NCI-H146 treated with DMSO at 0.1 percent for 48 hours (cell line): ENCODE results near the gene DHCR7.

Source experiments
- DNase-seq: peaks from one replicate; lab custom pipeline; 2025; ENCODE audit not compliant: unreplicated experiment; lab: John Stamatoyannopoulos, UW

DHCR7 gene, protein sequence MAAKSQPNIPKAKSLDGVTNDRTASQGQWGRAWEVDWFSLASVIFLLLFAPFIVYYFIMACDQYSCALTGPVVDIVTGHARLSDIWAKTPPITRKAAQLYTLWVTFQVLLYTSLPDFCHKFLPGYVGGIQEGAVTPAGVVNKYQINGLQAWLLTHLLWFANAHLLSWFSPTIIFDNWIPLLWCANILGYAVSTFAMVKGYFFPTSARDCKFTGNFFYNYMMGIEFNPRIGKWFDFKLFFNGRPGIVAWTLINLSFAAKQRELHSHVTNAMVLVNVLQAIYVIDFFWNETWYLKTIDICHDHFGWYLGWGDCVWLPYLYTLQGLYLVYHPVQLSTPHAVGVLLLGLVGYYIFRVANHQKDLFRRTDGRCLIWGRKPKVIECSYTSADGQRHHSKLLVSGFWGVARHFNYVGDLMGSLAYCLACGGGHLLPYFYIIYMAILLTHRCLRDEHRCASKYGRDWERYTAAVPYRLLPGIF

DNA sequence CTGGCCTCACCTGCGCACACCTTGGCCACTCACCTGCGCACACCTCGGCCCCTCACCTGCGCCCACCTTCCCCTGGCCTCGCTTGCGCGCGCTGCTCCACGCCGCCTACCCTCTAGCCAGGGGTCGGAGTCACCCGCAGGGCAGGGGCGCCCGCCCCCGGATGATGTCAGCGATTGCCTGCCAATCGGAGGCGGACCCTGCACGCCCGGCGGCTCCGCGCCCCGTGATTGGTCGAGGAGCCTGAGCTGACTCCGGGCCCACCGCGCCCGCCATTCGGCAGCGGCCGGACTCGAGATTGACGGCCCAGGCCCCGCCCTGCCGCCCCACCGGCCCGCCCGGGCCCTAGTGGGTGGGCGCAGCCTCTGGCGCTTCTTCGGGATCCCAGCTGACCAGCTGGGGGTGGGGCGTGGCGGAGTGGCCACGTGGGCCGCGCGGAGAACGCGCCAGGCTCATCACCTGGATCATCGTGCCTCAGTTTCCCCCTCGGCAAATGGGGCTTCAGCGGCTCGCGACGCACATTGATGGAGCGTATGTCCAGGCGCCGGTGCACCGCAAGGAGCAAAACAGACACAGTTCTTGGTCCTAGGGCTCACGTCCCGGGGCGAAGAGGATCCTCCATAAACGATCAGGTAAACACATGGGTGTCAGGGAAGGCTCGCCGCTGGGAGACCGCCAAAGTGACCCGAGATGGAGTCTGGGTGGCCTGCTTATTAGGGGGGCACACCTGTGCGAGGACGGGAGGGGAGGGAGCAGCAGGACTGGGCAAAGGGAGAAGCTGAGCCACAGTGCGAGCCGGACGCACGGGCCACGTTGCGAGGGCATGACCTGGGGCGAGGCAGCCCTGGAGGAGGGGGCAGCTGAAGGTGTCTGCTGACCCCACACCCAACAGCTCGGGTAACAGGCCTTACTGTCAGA lies at the start of gene DHCR7:
Gene DHCR7, minus strand, starts transcription at position 137 of the 915 bp plus-strand sequence. CDS start 3,441 bp downstream, outside the sequence.
- DNase-seq: peak; percentile 90

DNA sequence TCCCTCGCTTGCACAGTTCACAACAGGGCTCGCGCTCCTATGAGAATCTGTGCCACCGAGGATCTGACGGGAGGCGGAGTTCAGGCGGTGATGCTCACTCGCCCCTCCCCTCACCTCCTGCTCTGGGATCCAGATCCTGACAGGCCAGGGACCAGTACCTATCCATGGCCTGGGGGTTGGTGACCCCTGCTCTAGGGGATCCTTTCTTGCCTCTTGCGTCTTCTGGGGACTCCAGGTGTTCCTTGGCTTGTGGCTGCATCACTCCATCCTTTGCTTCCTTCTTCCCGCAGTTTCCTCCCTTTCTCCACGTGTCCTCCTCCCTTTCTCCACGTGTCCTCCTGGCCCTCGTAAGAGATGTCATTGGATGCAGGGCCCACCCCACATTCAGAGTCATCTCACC lies 48.2 kb upstream of the DHCR7 start:
- no peak for DNase-seq

DNA sequence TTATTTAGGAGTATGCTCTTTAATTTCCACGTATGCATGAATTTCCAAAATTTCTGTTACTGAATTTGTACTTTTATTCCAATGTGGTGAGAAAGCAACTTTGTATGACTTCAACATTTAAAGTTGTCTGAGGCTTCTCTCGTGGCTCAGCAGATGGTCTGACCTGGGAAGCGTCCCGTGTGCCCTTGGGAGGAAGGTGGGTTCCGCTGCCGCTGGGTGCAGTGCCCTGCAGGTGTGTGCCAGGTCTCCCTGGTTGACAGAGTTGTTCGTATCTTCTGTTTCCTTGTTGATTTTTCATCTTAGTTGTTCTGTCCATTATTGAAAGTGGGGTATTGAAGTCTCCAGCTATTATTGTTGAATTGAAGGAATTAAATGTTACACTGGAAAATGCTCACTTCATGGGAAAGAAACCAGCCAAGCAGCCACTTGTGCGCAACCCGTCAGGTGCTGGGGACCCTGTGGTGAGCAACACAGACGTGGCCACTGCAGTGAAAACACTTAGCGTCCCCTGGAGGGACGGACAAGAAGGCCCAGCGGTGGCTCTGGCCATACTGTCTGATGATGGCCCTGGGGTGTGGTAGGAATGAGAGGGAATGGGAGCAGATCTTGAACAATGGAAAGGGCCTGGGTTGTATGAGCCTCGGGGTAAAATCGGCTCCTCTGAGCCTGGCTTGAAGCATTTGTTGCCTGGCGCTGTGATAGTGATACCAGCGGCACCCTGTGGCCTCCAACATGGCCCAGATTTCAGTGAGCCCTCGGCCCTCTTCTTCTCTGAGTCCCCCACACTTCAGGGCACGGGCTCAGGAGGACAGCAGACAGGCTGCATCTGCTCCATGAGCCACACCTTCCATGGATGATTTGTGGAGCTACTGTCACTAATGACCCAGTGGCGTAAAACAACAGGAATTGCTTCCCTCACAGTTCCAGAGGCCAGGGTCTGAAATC lies 47.4 kb upstream of the DHCR7 start:
- DNase-seq: no peak

DNA sequence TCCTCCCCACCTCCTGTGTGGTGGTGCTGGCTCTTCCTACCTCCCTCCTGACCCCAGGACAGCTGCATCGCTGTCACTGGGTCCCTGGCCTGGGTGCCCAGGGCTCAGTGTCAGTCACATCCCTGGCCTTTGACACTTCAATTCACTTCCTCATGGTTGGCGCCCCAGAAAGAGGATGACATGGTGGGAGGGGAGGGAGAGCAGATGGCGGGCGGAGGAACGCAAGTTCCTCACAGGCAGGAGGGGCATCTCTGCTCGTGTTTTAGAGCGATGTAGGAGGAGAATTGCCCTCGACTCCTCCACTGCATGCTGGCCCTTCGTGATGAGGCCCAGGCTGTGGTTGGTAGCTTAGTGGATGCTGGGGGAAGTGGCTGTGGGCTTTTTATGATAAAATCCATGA lies 43.7 kb upstream of the DHCR7 start:
- no peak for DNase-seq

DNA sequence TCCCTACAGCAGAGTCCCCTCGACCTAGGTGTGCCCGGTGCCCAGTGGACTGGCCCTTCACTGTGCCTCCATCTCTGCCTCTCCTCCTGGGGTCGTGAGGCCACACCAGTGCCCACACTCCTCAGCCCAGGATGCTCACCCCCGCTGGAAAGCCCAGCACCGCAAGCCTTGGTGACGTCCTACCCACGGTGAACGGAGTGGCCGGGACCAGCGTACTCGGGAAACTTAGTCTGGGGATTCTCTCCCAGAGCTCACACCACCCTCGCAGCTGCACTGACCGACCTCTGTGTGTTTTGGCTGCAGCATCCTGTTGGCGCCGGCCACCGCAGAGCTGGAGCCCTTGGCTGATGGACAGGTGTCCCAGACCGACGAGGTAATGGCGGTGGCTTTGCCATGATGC lies 43.3 kb upstream of the DHCR7 start:
- DNase-seq: no peak

DNA sequence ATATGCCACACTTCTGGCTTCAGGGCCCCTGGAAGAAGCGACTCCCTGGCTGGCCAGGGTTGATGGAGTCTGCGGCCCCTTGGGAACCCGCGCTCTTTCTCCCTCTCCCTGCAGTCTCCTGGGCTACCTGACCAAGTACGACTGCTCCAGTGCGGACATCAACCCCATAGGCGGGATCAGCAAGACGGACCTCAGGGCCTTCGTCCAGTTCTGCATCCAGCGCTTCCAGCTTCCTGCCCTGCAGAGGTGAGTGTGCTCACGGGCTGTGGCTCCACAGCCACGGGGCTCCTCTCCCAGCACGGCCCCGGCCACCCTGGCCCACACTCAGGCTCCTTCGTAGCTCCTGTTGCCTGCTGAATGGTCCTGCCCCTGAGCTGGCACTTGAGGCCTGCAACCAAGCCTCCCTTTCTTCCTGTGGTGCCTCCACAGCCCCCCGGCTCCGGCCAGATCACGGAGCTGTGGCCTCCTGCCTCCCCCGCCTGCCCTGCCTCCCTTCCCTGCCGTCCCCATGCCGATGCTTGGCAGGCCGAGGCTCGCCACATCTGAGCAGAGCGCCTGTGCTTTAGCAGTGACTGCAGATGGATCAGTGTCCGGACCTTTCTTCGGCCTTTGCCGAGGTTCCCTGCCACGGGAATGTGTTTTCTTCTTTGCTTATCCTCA lies 42.7 kb upstream of the DHCR7 start:
- no peak for DNase-seq

DNA sequence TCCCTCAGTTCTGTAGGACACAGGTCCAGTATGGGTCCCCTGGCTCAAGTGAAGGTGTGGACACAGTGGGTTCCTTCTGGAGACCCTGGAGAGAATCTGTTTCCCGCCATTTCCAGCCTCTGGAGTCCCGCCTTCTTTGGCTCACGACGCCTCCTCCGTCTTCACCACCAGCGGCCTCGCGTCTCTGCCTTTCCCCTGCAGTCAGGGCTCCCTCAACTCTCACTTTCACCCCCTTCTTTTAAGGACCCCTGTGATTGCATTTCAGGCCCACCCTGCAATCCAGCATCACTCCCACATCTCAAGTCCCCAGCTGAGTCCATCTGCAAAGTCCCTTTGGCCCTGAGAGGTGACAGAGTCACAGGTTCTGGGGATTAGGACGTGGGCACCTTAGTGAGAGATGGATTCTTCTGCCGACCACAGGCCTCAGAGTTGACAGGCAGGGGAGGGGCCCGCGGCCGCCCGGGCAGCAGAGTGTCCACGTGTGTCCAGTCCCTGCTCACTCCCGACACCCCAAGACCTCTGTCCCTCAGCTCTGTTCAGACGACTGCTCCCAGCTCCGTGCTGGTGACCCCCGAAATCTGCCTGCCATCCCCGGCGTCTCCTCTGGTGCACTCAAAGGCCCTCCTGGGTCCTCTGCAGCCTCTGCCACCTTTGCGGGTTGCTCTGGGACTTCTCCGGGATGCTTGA lies 42.0 kb upstream of the DHCR7 start:
- no peak for DNase-seq

DNA sequence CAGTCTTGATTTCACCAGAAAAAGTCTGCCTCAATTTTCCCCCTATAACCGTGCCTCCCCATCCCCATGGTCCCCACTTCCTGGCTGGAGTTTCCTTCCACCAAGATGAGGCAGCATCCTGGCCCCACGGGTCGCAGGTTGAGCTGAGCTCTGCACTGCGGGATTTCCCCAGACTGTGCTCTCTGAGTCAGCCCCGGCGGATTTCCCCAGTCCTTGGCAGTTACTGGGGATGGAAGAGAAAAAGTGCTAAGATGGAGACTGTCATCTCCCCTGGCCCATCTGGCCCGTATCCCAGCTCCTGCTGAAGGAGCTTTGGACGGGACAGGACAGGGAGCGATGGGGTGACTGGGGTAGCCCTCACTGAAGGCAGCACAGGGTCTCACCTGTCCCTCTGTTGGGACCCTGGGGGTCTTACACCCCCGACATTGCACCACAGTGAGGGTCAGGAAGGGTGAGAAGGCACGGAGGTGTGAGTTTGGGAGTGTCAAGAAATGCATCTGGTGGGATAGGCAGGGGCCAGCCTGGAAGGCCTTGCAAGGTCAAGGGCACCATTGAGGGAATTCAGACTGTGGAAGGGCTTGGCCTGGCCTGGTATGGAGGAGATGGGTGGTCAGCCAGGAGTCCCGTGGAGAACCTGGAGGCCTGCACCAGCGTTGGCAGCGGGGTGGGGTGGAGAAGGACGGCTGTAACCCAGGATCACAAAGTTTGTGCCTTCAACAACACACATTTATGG lies 41.3 kb upstream of the DHCR7 start:
- no peak for DNase-seq

DNA sequence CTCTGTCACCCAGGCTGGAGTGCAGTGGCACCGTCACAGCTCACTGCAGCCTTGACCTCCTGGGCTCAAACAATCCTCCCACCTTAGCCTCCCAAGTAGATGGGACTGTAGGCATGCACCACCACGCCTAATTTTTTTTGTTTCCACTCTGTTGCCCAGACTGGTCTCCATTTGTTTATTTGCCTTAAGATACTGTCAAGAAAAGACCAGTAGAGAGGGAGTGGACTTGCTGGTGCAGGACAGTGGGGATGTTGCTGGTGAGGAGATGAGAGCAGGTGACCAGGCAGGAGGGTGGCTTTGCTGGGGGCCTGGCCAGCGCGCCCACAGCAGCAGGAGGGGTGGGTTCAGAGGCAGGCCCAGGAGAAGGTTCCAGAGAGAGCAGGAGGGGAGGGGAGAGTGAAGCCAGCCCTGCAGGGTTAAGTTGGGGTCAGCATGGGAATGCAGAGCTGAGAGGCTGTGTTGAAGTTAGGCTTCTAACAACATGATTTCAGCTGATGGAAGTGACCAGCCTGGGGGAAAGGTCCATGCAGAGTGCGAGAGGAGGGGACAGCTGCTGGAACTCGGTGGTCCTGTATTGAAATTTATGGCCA lies 40.6 kb upstream of the DHCR7 start:
- no peak for DNase-seq

DNA sequence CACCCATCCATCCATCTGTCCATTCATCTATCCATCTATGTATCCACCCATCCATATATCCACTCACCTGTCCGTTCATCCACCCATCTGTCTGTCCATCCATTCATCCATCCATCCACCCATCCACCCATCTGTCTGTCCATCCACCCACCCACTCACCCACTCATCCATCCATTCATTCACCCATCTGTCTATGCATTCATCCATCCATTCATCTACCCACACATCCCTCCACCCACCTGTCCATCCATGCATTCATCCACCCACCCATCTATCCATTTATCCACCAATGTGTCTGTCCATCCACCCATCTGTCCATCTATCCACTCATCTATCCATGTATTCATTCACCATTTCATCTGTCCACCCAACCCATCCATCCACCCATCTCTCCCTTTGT lies 38.1 kb upstream of the DHCR7 start:
- no peak for DNase-seq

DNA sequence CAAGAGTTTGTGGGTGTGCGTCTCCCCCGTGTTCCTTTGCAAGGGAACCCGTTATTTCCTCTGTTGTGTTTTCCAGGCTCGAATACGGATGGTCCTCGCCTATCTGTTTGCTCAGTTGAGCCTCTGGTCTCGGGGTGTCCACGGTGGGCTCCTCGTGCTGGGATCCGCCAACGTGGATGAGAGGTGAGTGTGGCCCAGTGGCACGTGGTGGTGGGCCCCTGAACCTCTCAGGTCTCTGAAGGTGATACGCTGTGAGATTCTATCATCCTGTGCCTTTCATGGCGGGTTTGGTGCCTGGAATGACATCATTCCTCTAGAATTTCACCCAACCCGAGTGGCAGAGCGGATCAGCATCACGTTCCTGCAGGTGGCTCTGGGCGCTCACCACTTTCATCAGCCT lies 37.3 kb upstream of the DHCR7 start:
- no peak for DNase-seq

DNA sequence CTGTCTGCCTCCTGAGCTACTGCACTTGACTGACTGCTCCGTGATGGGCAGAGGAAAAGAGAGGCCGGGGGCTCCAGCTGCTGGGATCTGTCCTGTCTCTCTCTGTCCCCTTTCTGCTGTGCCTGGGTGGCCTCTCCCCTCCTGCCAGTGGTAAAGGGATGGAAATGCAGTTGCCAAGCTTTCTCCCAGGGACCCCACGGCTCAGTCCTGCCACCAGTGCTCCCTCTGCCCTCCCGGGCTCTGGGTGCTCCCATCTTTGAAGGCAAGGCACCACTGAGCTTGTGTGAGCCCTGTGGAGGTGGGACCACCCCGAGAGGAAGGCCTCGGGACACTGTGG lies 36.8 kb upstream of the DHCR7 start:
- DNase-seq: no peak

DNA sequence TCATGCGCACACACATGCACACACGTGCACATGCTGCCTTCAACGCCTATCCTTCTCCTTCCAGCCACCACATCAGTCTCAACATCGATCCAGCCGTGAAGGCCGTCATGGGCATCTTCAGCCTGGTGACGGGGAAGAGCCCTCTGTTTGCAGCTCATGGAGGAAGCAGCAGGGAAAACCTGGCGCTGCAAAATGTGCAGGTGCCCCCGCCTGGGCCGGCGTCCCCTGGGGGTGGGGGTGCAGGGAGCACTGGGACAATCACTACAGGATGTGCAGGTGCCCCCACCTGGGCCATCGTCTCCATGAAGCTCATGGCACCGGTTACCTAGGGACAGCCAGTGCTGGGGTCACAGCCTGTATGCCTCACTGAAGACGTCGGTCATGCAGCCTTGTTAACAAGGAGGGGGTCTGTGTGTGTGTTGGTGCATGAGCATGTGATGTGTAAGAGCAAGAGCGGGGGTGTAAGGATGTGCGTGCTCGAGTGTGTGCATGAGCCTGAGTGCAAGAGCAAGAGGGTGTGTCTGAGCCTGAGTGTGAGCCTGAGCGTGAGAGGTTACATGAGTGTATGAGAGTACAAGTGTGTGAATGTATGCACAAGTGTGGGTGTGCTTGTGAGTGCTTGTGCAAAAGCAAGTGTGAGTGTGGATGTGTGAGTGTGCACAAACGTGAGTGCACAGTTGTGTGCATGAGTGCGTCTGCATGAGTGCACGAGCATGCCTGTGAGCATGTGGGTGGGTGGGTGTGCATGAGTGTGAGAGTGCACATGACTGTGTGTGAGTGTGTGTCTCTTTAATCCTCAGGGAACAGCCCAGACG lies 36.3 kb upstream of the DHCR7 start:
- no peak for DNase-seq

DNA sequence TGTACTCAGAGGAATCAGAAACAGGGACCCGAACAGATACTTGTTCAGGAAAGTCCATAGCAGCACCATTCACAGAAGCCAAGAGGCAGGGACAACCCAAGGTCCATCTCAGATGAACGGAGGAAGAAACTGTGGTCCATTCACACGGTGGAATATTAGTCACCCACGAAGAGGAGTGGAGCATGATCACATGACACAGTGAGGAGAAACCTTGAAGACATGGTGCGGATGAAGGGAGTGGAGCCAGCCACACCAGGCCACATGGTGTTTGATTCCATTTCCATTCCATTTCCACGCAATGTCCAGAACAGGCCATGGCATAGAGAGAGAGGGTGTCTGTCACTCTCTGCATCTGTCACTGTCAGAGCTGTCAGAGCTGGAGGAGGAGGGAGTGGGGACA lies 35.5 kb upstream of the DHCR7 start:
- DNase-seq: no peak

DNA sequence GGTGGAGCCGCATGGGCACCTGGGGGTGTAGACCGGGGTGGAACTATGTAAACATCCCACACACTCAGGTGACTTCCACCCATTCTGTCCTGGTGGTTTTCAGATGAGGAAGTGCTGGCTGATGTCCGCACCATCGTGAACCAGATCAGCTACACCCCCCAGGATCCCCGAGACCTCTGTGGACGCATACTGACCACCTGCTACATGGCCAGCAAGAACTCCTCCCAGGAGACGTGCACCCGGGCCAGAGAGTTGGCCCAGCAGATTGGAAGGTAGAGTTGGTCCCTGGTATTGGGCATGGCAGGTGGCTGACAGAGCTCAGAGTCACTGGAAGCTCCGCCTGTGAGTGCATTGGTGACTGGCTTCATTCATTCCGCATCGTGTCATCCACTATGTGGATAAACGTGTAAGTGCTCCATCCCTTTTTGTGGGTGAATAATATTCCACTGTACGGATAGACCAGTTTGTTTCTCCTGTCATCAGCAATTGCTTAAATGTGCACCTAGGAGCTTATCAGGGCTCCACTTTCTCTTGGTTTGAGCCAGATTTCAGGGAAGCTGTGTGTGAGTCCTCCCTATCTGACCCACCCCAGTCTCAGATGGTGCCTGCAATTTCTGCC lies 34.7 kb upstream of the DHCR7 start:
- DNase-seq: no peak

DNA sequence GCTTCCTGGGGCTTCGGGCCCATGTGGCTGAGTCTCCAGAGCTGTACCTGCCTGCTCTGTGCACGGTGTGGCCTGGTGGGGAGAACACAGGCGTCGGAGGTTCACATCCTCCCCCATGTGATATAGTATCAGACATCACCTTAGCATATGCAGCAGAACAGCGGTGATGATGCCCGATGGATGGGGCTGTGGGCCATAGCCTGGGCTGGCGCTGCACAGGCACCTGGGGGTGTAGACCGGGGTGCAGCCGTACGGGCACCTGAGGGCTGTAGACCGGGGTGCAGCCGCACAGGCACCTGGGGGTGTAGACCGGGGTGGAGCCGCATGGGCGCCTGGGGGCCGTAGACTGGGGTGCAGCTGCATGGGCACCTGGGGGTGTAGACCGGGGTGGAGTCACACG lies 34.0 kb upstream of the DHCR7 start:
- no peak for DNase-seq

DNA sequence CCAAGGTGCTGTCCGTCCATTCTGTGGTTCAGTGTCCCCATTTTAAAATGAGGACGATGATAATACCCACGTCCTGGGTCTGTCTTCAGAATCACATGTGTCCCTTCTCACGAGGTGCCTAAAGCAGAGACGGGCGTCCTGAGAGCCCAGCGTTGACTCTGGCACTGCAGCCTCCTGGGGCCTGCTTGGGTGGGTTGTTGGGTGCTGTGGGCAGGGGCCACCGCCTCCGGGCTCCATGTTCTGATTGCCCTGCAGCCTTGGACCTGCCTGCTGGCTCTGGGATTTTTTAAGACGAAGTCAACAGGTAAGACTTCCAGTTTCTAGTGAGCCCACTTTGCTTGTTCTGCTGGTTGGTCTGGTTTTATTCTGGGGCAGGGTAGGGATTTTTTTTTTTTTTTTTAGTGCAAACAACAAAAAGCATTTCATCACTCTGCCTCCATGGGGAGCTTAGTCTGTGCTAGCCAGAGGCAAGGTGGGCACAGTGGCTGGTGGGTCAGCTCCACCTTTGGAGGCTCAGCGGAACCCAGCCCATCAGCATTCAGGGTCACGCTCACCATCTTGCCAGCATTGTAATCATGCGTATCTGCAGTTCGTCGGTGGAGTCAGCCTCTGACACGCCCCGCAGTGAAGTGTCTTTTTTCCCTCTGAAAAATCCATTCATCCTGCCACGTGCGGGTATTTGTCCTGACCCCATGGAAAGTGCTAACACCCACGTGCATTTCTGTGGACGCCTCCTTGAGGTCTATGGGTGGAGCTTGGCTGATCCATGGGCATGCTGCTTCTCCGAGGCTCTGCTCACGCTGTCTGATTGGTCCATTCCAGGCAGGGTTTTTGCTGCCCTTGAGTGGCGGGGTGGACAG lies 33.1 kb upstream of the DHCR7 start:
- no peak for DNase-seq
